Measurements from ENCODE around the gene SMU1.

Gene SMU1

DNA sequence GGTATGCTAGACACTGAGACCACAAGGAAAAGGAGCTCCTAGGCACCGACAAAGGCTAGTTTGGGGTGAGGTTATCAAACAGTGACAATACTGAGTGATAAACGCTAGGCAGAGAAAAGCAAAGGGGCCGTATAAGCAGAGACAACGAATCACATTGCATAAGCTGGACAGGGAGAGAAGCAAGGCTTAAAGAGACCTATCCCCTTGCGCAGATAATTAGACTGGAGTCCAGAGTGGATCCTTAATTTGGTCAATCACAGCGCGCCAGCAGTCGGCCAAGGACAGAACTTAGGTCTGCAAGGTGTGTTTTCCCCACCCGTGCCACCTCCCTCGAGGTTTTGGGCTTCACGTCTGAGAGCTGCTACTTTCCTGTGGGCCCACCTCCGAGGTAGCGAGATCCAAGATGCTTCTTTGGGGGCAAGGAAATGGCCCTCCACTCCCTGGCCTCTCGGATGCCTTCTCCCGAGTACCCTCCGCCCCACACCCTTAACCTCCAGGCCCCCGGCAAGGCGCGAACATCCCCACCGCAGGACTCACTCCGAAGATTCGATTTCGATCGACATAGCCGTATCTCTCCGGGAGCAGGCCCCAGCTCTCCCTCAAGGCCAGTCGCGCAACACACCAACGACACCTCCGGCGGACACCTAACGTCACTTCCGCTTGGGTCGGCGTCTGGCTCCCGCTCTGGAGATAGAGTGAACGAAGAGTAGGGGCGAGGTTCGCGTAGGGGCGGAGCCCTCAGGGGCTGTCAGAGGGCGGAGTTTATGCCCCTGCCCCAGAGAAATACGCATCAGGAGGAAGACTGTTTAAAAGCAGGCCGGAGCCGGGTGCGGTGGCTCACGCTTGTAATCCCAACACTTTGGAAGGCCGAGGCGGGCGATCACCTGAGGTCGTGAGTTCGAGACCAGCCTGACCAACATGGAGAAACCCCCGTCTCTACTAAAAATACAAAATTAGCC, at the start of gene SMU1:
Gene SMU1, minus strand, starts transcription at position 629 of the 959 bp plus-strand sequence. Its CDS starts 66 bp downstream, at position 563.
- peak; percentile 87 for DNase-seq (ENCODE audit: low read depth, low spot score)

DNA sequence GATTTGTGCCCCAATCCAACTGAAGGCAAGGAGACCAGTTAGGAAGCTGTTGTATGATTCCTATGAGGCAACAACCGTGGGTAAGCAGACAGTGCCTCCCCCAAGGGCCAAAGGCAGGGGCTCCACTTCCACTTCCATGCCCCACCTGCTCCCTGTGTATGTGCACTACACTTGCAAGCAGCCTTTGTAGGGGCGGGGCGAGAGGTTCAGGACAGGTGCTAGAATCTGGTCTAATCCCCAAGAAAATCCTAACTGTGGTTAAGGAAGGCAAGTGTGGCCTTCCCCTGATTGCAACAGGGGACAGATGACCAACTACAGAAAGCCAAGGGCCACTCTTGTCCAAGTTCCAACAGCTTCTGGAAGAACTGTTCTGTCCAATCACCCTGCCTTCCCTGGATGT, 49.0 kb upstream of the SMU1 start:
- DNase-seq (ENCODE audit: low read depth, low spot score): no peak

DNA sequence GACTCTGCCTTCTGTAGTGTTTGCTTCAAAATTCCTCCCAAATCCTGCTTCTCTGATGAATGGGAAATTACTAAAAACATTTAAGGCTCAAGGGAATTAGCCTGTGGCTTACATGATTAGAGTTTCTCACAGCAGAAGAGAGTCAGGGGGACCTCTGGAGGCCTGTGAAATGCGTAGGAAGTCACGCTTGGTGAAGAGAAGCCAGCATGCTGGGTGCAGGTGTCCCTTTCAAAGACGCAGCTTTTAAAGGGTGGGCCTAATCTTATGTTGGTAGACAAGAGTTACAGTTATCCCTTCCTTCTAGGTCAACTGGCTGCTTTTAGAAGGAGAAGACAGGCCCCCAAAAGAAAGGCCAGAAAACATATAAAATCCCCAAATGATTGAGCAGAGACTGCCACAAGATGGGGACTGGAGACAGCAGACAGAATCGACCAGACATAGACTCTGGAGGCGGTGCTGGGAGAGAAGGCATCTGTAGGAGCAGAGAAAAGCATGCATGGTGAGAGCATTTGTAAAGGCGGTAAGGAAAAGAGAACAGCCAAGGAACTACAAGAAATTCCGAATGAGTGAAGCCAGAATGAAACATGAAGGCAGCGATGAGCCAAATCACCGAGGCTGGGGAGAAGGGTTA, 48.4 kb upstream of the SMU1 start:
- DNase-seq (ENCODE audit: low read depth, low spot score): no peak

DNA sequence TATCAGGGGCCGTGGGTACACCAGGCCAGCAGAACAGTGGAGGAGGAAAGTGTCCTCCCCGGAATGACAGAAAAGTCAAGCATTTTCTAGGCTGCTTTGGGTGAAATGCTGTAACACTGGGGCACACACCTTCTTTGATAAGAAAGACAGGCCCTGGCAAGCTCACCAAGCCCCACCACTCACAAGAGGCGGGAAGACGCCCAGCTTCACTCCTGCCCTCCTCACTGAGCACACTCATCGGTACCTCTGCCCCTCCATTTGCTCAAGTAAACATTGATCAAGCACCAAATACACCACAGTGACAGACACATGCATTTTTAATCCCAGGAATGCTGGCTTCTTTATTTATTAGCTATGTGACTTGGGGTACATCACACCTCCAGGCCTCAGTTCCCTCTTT, 47.6 kb upstream of the SMU1 start:
- no peak for DNase-seq (ENCODE audit: low read depth, low spot score)

DNA sequence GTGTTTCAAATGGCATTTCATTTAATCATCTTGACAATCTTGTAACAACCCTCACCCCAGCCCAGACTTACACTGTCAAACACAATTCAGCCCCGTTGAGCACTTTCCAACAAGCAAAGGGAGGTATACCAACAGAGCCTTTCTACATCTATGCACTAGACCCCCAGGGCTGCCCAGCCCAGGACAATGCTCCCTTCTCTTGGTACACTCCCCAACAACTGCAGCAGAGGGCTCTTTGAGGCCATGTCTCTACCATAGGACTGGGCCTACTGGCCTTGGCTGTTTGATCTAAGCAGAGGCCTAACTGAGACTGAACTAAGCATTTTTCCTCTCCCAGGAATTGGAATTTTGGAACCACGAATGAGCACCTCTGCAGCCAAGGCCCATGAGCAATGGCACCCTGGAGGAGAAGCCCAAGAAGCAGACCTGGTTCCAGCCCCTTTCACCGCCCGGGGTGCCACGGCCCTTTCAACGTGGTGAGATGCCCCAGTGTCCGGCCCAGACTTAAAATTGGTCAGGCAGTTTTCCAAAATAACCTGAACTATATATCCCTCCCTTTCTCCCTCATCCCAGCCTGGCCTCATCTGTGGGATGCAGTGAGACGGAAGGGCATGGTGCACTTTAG, 47.0 kb upstream of the SMU1 start:
- DNase-seq (ENCODE audit: low read depth, low spot score): no peak

DNA sequence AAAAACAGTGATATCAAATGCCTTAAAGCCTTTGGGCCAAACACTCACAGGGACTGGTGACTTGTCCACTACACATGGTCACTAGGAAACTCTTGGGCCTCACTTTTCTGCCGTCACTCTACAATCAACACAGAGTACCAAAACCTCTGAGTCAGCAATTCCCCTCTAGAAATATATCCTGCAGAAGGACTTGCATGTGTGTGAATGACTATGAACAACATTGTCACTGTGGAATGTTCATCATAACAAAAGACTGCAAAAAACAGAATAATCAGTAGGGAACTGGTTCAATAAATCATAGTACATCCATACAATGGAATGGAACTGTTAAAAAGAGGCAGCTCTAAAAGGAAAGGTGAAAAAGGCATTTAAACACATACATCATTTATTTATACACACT, 44.1 kb upstream of the SMU1 start:
- no peak for DNase-seq (ENCODE audit: low read depth, low spot score)

DNA sequence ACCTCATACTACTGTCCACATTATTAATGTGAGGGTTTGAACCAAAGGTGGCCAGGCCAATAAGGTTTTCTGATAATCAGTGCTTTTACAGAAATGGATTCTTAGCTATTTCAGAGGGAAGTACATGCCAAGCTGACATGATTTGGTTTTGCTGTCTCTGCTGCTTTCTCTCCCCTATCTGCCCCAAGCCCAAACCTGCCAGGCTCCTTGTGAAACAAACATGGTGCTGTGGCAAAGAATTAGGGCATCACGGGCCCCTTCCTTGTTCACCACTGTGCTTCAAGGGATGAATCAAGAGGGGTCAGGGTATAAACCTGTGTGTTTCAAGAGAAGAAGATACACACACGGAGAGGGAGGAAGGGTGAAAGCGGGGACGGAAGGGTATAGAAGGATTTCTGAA, 41.3 kb upstream of the SMU1 start:
- no peak for DNase-seq (ENCODE audit: low read depth, low spot score)

DNA sequence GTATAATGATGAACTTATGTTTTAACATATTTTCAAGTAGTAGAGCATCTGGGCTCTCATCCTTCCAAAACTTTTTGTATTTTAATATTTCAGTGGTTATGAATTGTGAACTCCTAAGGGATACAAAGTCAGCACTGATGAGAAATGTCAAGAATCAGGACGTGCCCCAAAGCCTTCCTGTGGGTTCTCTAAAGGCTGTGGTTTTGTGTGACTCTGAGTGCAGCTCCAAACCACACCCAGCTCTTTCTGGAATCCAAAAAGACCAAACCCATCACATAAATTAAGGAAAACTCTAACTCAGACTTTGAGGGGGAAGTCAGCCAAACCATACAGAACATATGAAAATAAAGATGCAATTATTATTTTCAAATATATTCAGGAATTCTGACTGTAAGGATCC, 40.8 kb upstream of the SMU1 start:
- no peak for DNase-seq (ENCODE audit: low read depth, low spot score)

DNA sequence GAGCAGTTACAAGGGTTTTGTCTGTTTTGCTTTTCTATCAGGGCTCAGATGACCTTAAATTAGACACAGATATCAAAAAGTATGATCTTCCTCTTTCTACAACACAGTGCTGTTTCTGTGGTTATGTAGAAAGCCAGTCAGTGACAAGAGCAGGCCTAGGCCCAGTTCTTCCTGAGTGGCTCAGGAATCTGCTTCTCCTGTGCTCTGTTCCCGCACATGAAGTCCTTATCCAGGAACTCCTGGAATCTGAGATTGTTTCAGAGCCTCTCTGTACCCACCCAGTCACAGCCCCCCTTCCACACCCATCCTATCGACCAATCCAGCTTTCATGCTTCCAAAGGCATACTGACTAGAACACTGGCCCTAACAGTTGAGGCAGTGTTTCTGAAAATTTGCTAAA, 40.4 kb upstream of the SMU1 start:
- no peak for DNase-seq (ENCODE audit: low read depth, low spot score)

DNA sequence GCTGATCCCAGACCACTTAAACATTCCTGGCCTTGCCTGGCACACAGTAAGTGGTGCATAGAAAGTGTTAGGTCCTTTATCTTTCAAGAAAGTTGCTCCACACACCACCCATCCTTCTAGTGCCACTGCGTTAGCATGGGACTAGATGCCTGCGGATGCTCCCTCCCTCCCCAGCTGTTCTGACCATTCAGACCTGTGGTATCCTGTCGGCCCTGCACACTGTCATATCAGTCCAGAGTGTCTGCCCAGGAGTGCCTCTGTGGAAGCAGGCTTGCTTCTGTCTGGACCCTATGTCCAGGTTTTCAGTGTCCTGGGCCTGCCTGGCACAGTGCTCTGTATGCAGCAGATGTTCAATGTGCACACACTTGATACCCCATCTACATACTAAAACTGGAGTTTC, 38.3 kb upstream of the SMU1 start:
- no peak for DNase-seq (ENCODE audit: low read depth, low spot score)

DNA sequence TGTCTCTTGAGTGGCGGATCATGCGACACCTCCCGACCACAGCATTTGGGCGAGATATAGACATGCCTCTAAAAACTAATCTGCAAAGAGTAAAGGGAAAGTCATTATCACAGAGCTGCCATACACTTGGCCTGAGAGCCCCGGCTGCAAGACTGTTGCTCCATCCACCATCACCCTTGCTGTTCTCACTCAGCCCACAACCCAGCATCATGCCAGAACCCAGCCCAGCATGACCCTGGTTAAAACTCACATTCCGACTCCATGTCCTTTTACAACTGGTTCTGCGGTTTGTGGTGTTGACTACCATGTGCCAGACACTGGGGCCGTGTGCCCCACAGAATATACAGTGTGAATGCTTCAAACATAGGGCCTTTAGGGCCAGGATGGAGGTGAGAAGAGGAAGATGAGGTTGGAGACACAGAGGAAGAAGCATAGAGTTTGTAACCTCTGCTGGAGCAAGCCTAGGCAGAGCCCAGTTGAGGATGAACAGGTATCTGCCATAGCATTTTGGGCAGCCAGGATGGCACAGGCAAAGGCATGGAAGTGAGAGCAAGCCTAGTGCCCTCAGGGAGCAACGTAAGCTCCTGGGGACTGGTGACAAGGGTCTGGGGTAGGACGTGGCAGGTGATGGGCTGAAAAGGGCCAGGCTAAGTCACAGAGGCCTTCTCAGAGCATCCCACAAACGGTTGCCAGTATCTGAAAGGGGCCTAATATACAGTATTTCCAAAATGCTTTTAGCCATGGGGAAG, 37.5 kb upstream of the SMU1 start:
- DNase-seq (ENCODE audit: low read depth, low spot score): no peak

DNA sequence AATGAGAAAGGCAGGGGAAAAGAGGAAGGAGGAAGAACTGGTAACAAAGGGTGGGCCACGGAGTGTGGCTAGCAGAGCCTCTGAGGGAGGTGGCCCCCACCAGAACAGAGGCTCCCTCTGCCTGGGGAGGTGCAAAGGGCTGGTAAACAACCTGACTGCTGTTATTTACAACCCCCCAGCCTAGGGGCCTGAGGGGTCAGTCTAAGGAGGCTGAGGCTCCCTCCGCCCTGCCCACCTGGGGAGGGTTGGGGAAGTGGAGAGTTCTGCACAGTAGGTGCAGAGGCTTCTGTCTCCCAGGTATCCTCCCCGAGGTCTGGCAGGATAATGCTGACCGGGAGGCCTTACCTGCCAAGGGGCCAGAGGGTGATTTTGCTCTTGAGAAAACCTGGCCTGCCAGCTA, 35.6 kb upstream of the SMU1 start:
- DNase-seq (ENCODE audit: low read depth, low spot score): no peak

DNA sequence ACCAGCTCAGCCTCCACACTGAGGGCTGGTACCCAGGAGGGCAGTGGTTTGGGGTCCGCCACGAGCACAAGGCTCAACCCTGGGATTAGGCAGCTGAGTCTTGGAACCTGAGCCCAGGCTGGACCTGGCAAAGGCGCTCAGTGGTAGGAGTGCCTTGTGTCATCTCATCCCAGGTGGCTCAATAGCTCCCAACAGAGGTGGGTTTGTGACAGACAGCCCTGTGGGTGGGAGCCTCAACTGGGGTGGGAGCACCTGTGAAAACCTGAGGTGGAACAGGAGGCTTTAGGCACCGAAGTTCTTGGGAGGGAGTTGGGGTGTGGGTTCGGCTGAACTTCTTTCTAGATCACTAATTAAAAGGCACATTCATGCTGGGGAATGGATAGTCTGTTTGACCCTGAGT, 35.2 kb upstream of the SMU1 start:
- no peak for DNase-seq (ENCODE audit: low read depth, low spot score)

DNA sequence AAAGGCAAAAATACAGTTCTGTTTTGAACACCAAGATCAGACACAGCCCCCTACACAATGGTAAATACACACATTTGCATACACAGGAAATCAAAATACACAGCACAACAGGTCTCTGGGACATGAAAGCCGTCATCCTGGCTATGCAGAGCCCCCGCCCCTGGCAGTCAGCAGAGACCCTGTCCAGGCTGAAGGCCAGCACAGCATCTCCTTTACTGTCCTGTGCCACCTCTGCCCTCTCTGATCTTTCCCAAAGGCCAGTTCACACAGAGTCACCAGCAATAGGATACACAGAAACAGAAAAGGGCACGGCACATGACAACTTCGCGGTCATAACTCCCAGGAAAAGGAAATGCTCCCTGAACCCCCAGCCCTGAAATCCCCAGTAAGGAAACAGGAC, 34.2 kb upstream of the SMU1 start:
- no peak for DNase-seq (ENCODE audit: low read depth, low spot score)

DNA sequence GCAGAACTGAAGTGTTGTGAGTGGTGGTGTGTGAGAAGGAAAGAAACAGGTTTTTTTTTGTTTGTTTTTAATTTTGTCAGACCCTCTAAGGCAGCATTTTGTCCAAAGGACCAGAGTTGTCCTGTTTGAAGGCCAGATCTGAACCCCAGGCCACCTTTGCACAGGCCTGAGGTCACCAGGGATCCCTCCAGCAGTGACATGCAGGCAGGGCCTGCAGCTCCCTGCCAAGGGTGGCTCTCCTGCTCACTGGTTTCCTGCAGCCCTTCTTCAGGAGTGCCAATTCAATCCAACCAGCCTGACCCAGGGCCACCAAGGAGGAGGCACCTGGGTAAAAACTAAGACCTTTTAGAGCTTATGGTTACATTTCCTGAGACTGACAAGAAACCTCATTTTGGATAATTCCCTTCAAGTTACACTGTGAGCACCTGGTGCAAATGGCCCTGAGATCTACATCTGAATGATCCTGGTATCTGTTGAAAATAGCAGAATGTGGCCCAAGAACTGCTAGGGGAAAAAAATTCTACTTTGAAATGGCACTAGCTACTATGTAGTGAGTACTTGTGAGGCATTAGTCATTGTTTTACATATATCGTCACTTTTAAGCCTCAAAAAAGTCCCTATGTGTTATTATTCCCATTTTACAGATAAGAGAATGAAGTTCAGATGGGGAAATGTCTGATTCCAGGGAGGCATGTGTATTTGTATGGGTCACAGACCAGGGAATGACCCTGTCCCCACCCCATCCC, 33.5 kb upstream of the SMU1 start:
- DNase-seq (ENCODE audit: low read depth, low spot score): no peak

DNA sequence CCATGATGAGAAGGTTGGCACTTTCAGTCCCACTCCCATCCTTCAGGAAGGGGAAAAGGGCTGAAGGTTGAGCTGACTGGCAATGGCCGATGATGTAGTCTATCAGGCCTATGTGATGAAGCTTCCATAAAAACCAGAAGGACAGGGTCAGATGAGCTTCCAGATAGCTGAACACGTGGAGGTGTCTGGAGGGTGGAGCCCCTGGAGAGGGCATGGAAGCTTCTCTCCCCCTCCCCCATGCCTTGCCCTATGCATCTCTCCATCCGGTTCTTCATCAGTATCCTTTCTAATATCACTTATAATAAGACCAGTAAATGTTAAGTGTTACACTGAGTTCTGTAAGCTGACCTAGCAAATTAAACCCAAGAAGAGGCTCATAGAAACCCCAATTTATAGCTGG, 32.6 kb upstream of the SMU1 start:
- no peak for DNase-seq (ENCODE audit: low read depth, low spot score)

DNA sequence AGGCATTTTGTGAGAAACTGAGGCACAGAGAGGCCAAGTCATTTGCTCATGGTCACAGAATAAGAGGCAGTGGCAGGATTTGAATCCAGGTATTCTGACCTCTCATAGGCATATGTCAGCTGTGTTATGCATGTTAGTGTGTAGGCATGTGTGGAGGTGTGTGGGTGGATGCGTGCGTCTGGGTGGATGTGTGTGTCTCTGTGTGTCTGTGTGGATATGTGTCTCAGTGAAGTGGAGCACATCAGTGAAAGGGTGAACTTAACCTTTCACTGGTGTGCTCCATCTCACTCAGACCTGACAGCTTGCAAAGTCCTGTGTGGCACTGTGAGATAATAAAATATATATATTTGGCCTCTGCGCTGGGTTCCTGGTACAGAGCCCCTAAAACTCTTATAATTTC, 32.0 kb upstream of the SMU1 start:
- no peak for DNase-seq (ENCODE audit: low read depth, low spot score)

DNA sequence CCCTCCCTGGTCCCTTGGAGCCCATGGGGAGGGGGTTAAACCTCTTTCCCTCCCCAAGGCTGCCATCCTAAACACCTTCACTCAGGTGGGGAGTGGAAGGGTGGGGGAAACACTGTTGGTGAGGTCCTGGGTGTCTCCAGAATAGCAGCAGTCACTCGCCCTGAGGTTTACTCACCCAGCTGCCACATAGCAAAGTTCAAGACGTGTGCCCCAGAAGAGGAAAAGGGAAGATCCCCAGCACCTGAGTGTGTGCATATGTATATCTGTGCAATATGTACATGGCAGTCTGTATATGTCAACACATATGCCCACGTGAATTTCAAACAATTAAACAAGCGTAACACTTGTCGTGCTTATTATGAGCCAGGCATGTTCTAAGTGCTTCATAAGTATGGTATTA, 31.3 kb upstream of the SMU1 start:
- no peak for DNase-seq (ENCODE audit: low read depth, low spot score)

DNA sequence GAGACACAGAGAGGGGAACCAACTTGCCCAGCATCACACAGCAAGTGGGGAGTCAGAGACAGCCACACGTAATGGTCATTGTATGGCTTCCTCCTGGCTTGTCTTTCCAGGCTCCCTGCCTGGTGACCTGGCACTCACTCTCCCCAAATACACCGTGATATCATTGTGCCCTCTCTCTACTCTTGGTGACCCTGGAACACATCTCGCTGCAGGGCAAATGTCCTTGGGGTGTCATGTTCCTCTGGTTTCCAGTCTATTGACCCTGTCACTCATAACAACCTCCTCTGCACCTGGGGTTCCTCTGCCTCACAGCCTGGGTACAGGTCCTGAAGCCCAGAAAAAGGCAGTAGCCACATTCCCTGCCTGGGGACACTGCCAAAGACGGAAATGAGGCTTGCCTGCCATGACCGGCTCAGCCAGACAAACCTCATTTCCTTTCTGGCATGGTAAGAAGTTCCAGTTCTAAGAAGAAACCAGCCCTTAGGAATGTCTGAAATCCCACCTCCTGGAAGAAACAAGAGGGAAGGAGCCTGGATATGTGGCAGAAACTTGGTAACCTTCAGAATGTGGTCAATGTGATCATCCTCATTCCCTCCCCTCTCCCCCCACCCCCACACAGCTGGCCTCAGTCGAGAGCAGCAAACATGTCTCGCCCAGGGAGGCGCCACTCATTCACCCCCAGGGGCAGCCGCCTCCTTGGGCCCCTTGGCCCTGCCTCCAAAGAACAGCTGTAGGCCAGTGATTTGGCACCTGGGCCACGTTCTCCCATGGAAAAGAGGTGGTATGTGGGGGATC, 30.6 kb upstream of the SMU1 start:
- DNase-seq (ENCODE audit: low read depth, low spot score): no peak

DNA sequence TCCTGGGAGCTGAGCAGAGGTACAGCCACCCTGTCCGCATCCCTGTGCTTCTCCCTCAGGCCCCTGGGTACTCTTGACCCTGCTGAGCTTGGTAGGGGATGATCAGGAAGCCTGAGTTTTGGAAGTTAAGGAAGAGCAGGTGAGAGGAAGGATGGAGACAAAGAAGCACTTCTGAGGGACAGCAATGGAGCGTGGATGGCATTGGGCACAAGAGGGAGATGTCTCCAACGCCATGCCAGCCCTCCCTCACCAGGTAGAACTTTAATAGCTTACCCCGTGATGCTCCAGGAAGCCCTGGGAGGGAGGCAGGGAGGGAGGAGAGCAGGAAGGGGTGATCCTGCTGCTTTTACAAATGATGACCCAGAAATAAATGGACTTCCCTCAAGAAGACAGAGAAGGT, 29.9 kb upstream of the SMU1 start:
- DNase-seq (ENCODE audit: low read depth, low spot score): no peak

DNA sequence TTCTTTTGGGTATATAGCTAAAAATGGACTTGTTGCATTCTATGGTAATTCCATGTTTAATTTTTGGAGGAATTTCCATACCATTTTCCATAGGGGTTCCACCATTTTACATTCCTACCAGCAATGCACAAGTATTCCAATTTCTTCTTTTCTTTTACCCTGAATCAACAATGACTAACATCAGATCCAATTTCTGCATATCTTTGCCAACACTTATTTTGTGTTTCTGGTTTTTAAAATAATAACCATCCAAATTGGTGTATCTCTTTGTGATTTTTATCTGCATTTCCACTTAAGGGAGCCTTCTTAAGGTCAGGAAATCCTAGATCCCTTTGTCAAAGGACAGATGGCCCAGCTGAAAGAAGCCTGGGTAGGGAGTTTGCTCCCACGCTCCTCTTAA, 29.5 kb upstream of the SMU1 start:
- DNase-seq (ENCODE audit: low read depth, low spot score): no peak
